HepG2 (cell line): ENCODE data around the gene IGFBP5.

ENCODE experiments used
- BCL3 ChIP-seq: sonication (generic); formaldehyde crosslinking; IDR thresholded peaks from 2 replicates; pipeline ENCODE4 v1.5.1; 2020; ENCODE audit warnings: mild to moderate bottlenecking, missing genetic modification reagents, moderate library complexity
- CREM ChIP-seq, 2 experiments: sonication (generic) in 1 of 2; formaldehyde crosslinking in 1 of 2; IDR thresholded peaks; 2 replicates each; pipeline versions ENCODE4 v1.4.0 to v1.6.1; 2016 to 2020; ENCODE audit warnings: antibody characterized with exemption in 1 of 2, mild to moderate bottlenecking in 1 of 2, missing genetic modification reagents in 1 of 2
- EZH2 ChIP-seq: conservative IDR thresholded peaks from 2 replicates; pipeline ENCODE4 v1.6.1; 2012; ENCODE audit warnings: mild to moderate bottlenecking, low read depth, low read length, moderate library complexity
- FOXK1 ChIP-seq: sonication (generic); formaldehyde crosslinking; IDR thresholded peaks from 2 replicates; pipeline ENCODE4 v1.4.0; 2020; ENCODE audit warnings: low read depth, missing genetic modification reagents, borderline replicate concordance
- HDAC2 ChIP-seq: sonication (generic); formaldehyde crosslinking; IDR thresholded peaks from 2 replicates; pipeline ENCODE4 v1.4.0; 2020; ENCODE audit warnings: missing genetic modification reagents
- MAFK ChIP-seq, 2 experiments: IDR thresholded peaks in 1 of 2; conservative IDR thresholded peaks in 1 of 2; 2 replicates each; pipeline ENCODE4 v1.6.1; 2011; ENCODE audit warnings: improper control_type of control experiment in 2 of 2, low read length in 2 of 2
- PHB2 ChIP-seq: fragments of 450-650 bp; IDR thresholded peaks from 2 replicates; pipeline ENCODE4 v1.6.1; 2018; ENCODE audit not compliant: partially characterized antibody
- SMC3 ChIP-seq: IDR thresholded peaks from 2 replicates; pipeline ENCODE4 v1.6.1; 2011; ENCODE audit warnings: low read length, improper control_type of control experiment
- ZNF891 ChIP-seq: sonication (generic); formaldehyde crosslinking; IDR thresholded peaks from 2 replicates; pipeline ENCODE4 v1.5.0; 2020; ENCODE audit warnings: mild to moderate bottlenecking, missing genetic modification reagents
- TF ChIP-seq, protein P1 (sequence below), 2 experiments: sonication (generic) in 1 of 2; formaldehyde crosslinking in 1 of 2; IDR thresholded peaks; 2 replicates each; pipeline versions ENCODE4 v1.5.1 to v1.6.1; 2011 to 2020; ENCODE audit warnings: borderline replicate concordance in 1 of 2, low read depth in 1 of 2, low read length in 1 of 2, mild to moderate bottlenecking in 1 of 2, missing genetic modification reagents in 1 of 2, moderate library complexity in 1 of 2

DNA sequence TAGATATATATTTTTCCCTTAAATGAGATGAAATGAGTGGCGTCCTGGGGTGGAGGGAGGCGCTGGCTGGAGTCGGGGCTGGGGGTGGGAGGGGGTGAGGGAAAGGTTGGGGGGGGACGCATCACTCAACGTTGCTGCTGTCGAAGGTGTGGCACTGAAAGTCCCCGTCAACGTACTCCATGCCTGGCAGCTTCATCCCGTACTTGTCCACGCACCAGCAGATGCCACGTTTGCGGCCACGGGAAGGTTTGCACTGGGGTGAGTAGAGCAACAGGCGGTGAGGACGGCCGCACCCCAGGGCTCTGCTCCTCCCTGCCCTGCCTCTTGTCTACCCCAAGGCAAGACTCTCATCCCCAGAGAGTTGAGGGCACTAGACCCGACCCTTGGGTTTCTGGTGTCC is 18.7 kb downstream of the IGFBP5 start:
- TF ChIP-seq EZH2 (no peak), CREM (IDR thresholded peaks at IDR 0.05) (no peak), CREM (CRISPR knock-in tag; IDR thresholded peaks at IDR 0.05) (no peak), FOXK1 (no peak), MAFK (conservative IDR thresholded peaks at IDR 0.05 in 1 of 2, IDR thresholded peaks at IDR 0.05 in 1 of 2; ENCODE audit: low read length in 2 of 2) (no peak), BCL3 (no peak), ZNF891 (CRISPR knock-in tag) (no peak), PHB2 (no peak), HDAC2 (no peak), SMC3 (no peak)
- TF ChIP-seq, protein P1, sequence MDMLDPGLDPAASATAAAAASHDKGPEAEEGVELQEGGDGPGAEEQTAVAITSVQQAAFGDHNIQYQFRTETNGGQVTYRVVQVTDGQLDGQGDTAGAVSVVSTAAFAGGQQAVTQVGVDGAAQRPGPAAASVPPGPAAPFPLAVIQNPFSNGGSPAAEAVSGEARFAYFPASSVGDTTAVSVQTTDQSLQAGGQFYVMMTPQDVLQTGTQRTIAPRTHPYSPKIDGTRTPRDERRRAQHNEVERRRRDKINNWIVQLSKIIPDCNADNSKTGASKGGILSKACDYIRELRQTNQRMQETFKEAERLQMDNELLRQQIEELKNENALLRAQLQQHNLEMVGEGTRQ (IDR thresholded peaks at IDR 0.05; ENCODE audit: low read depth, low read length) = no peak
- TF ChIP-seq, protein P1 (CRISPR knock-in tag; IDR thresholded peaks at IDR 0.05; ENCODE audit: borderline replicate concordance) = no peak
